Activated B cell treated with CpG ODN at 0.5 μM for 24 hours (primary cell): ENCODE measurements around the gene BICDL1. TPM values are rescaled to one million over a fixed set of nuclear protein-coding genes. Genes with fewer than 3 reads are reported as not detected.

Experiments used
- ATAC-seq: fragments of 200-7000 bp; cut with Tn5 transposase; one replicate; pipeline ENCODE4 v1.10.0; 2021; ENCODE audit warnings: low read depth, mild to moderate bottlenecking, moderate library complexity
- CTCF ChIA-PET: fragments of 350-600 bp; sonication (Branson Sonifier 250); formaldehyde crosslinking; loops from one replicate; lab custom pipeline; 2021; ENCODE audit warnings: antibody characterized with exemption; lab: Charles Lee
- POLR2A ChIA-PET: fragments of 350-600 bp; sonication (Branson Sonifier 250); formaldehyde crosslinking; loops from one replicate; lab custom pipeline; 2021; ENCODE audit warnings: antibody characterized with exemption; lab: Charles Lee
- DNase-seq: peaks from one replicate; pipeline ENCODE4 v3.0.0; 2022
- H3K27ac Mint-ChIP-seq: one replicate; pipeline ENCODE4 v1.8.0; 2020; ENCODE audit warnings: mixed read lengths
- H3K27me3 Mint-ChIP-seq: one replicate; pipeline ENCODE4 v1.8.0; 2021; ENCODE audit warnings: mixed read lengths
- H3K36me3 Mint-ChIP-seq: one replicate; pipeline ENCODE4 v1.8.0; 2021; ENCODE audit warnings: low read depth, mixed read lengths
- H3K4me1 Mint-ChIP-seq: one replicate; pipeline ENCODE4 v1.8.0; 2021; ENCODE audit warnings: mixed read lengths
- H3K4me3 Mint-ChIP-seq: one replicate; pipeline ENCODE4 v1.8.0; 2020; ENCODE audit warnings: mild to moderate bottlenecking, mixed read lengths
- H3K9me3 Mint-ChIP-seq: one replicate; pipeline ENCODE4 v1.8.0; 2020; ENCODE audit warnings: mixed read lengths
- intact Hi-C: fragments of 100-400 bp; cut with micrococcal nuclease; formaldehyde crosslinking; loops from one replicate; pipeline ENCODE4 v1.15.1; 2024
- total RNA-seq: library from RNA; stranded (reverse); gene quantifications from 2 replicates; pipeline ENCODE4 v1.2.3, GENCODE V29; 2022
- TF ChIP-seq, protein P1 (sequence below): fragments of 200-600 bp; IDR thresholded peaks from one replicate; pipeline ENCODE4 v1.8.0; 2022; ENCODE audit warnings: antibody characterized with exemption, mild to moderate bottlenecking

BICDL1 gene
- total RNA-seq, 1 donor from 2014 or later, result 16.8 TPM

DNA sequence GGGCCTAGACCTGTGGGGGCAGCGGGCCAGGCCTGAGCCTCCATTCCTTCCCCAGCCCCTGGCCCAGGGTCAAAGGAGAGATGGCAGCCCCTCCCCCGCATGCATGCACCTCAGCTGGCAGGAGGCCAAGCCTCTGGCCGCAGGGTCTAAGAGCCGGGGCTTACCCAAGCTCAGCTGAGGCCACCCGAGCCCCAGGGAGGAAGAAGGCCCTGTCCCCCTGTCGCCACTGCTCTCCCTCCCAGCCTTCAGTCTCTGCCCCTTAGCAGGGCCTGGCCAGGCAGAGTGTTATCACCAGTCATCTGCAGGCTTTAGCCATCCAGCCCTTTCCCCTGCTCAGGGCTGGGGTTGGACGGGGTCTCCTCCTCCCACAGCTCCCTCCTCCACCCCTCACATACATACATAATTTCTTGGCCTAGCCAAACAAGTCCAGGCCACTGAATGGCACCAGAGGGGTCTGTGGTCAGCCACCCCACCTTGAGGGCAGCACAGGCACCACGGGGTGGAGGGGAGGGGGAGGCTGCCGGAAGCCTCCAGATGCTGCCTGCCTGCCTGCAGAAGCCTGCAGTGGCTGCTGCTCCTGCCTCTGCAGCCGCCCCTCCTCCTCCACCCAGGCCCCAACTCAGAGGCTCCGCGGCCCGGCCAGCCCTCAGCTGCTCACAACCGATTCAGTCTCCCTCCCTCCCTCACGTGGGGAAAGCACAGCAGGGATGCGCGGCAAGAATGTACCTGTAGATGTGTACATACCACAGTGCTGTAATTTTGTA is 104.7 kb downstream of the BICDL1 start:
- no peaks in the 10 kb centered on the region for H3K4me1 Mint-ChIP-seq
- no peak overlapping the region for H3K27ac Mint-ChIP-seq
- POLR2A ChIA-PET, result no interaction called here
- ATAC-seq (no peak), DNase-seq (no peak)
- intact Hi-C loops, result no loop called here
- peaks cover 57% of the 10 kb centered on the region for H3K36me3 Mint-ChIP-seq
- H3K4me3 Mint-ChIP-seq, result no peak overlapping the region
- TF ChIP-seq, protein P1, sequence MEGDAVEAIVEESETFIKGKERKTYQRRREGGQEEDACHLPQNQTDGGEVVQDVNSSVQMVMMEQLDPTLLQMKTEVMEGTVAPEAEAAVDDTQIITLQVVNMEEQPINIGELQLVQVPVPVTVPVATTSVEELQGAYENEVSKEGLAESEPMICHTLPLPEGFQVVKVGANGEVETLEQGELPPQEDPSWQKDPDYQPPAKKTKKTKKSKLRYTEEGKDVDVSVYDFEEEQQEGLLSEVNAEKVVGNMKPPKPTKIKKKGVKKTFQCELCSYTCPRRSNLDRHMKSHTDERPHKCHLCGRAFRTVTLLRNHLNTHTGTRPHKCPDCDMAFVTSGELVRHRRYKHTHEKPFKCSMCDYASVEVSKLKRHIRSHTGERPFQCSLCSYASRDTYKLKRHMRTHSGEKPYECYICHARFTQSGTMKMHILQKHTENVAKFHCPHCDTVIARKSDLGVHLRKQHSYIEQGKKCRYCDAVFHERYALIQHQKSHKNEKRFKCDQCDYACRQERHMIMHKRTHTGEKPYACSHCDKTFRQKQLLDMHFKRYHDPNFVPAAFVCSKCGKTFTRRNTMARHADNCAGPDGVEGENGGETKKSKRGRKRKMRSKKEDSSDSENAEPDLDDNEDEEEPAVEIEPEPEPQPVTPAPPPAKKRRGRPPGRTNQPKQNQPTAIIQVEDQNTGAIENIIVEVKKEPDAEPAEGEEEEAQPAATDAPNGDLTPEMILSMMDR, result no peak
- CTCF ChIA-PET, result no interaction called here
- H3K9me3 Mint-ChIP-seq, result no peaks in the 10 kb centered on the region
- no peaks in the 10 kb centered on the region for H3K27me3 Mint-ChIP-seq

DNA sequence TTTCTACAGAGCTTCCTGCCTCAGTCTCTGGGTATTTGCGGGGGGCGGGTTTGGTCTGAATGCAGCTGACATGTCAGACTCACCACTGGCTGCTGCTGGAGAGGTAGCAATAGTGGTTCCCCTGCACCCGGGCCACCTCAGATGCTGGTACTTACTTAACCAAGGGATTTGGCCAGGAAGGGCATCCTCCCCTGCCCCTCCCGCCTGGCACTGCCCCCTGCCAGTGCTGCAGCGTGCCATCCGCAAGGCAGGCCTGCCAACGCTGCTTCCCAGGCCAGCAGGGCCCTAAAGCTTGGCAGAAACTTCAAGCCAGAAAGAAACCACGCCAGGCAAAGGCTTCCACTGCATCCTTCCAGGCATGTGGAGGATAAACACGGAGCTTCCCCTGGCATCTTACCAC is 105.4 kb downstream of the BICDL1 start:
- Mint-ChIP-seq H3K27me3 (no peaks in the 10 kb centered on the region), H3K4me1 (no peaks in the 10 kb centered on the region), H3K36me3 (peaks cover 59% of the 10 kb centered on the region), H3K4me3 (no peak overlapping the region), H3K27ac (no peak overlapping the region), H3K9me3 (no peaks in the 10 kb centered on the region)
- TF ChIP-seq, protein P1, result no peak
- no peak for DNase-seq
- CTCF ChIA-PET, result no interaction called here
- no peak for ATAC-seq
- intact Hi-C loops, result no loop called here
- POLR2A ChIA-PET, result no interaction called here

DNA sequence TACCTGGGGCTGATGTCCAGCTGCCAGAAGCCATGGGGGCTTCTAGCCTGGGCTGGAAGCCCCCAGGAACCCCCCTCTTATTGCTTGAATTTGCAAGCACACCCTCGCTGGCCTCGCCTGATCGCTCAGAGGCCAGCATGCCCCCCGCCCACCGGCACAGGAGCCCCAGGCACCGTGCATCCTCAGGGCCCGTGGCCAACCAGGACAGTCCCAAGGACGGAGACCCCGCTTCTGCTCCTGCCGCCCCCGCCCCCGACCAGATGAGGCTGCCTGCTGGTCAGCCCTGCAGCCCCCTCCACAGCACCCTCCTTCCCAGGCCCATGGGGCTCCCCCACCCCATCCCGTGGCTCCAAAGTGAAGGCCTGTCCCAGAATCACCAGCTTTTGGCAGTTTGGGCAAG is 106.3 kb downstream of the BICDL1 start:
- no peak for ATAC-seq
- POLR2A ChIA-PET, result no interaction called here
- H3K4me1 Mint-ChIP-seq, result no peaks in the 10 kb centered on the region
- H3K36me3 Mint-ChIP-seq, result peaks cover 63% of the 10 kb centered on the region
- TF ChIP-seq, protein P1, result no peak
- intact Hi-C loops, result no loop called here
- no peak for DNase-seq
- no peak overlapping the region for H3K4me3 Mint-ChIP-seq
- CTCF ChIA-PET, result interaction anchor here (1.8 kb wide), 1 partner anchor 8 kb away, joined by 4 read pairs; no protein-coding TSS in a partner anchor
- H3K27ac Mint-ChIP-seq, result no peak overlapping the region
- H3K27me3 Mint-ChIP-seq, result no peaks in the 10 kb centered on the region
- H3K9me3 Mint-ChIP-seq, result no peaks in the 10 kb centered on the region

DNA sequence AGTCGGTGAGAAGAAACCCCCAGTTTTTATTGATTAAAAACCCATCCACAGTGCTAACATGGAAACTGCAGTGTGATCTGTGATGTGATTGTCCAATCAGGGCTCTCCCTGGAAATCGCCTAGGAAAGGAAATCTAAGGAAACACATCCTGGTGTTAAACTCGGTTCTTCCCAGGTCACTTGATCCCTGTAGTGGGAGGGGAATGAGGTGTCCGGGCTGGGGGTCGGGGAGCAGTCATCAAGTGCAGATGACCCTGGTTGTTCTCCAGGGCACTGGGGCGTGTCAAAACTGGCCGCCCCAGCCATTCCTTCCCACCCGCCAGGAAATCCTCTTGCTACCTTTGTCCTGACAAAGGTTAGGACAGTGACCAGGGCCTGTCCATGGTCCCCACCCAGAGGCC is 106.7 kb downstream of the BICDL1 start:
- ChIA-PET POLR2A (no interaction called here), CTCF (interaction anchor here (1.8 kb wide), 1 partner anchor 9 kb away, joined by 4 read pairs; no protein-coding TSS in a partner anchor)
- no peaks in the 10 kb centered on the region for H3K27me3 Mint-ChIP-seq
- ATAC-seq (no peak), DNase-seq (no peak)
- intact Hi-C loops, result no loop called here
- H3K36me3 Mint-ChIP-seq, result peaks cover 65% of the 10 kb centered on the region
- TF ChIP-seq, protein P1, result no peak
- no peaks in the 10 kb centered on the region for H3K9me3 Mint-ChIP-seq
- no peak overlapping the region for H3K27ac Mint-ChIP-seq
- H3K4me3 Mint-ChIP-seq, result no peak overlapping the region
- H3K4me1 Mint-ChIP-seq, result no peaks in the 10 kb centered on the region

DNA sequence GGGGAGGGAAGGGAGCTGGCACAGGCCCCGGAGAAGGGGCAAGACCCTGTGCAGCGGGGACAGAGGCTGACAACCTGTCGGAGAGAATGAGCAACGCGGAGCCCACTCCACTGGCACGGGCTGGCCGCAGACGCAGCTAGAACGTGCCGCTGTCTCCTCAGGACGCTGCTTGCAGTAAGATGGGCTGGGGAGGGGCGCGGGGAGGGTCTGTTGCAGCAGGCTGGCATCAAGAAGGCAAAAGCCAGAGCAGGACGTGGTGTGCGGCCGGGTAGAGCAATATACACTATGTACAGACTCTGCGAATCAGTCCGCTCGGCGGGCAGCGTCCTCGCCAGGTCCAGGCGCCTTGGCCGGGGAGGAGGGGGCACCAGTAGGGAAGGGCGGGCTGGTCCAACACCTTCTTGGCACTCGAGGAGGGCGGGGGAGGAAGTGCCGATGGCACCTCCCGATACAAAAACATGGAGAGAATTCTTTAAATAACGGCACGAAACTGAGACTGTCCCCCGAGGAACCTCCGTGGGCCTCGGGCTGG is 107.7 kb downstream of the BICDL1 start:
- Mint-ChIP-seq H3K36me3 (peaks cover 62% of the 10 kb centered on the region), H3K4me1 (peaks cover 5% of the 10 kb centered on the region), H3K27ac (no peak overlapping the region), H3K27me3 (no peaks in the 10 kb centered on the region), H3K4me3 (no peak overlapping the region), H3K9me3 (no peaks in the 10 kb centered on the region)
- TF ChIP-seq, protein P1, result no peak
- ChIA-PET POLR2A (no interaction called here), CTCF (interaction anchor here (1.8 kb wide), 1 partner anchor 10 kb away, joined by 4 read pairs; no protein-coding TSS in a partner anchor)
- DNase-seq (no peak), ATAC-seq (no peak)
- intact Hi-C loops, result no loop called here
